HG03280 (cell line): Measurements from ENCODE around the gene PDCD4.
"Not testable (repeated sequence)": the region's sequence is repeated elsewhere in the genome, so short reads cannot be mapped to it uniquely, and the experiment has no call there.

Experiments
- ATAC-seq: cut with Tn5 transposase; IDR thresholded peaks from one replicate; pipeline ENCODE4 v1.9.1; 2021; ENCODE audit warnings: mild to moderate bottlenecking, moderate library complexity; ENCODE audit not compliant: unreplicated experiment

The PDCD4 gene

DNA sequence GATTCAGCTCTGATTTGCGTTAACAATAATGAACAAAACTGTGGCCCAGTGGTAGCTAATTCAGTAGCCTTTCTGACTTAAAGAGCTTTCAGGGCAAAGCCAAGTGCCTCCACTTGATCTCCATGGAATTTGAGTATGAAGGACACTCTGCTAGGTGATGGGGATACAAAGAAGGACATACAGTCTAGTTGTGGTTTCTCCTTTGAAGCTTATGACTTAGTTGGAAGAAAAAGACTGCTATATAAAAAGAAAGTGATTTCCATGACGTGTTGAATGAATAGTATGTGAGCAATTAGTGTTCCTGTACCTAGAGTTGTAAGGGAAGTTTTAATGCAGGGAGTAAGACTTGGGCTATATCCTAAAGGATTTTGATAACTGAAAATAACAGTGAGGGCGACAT is 8.3 kb downstream of the PDCD4 start:
- no peak for ATAC-seq

DNA sequence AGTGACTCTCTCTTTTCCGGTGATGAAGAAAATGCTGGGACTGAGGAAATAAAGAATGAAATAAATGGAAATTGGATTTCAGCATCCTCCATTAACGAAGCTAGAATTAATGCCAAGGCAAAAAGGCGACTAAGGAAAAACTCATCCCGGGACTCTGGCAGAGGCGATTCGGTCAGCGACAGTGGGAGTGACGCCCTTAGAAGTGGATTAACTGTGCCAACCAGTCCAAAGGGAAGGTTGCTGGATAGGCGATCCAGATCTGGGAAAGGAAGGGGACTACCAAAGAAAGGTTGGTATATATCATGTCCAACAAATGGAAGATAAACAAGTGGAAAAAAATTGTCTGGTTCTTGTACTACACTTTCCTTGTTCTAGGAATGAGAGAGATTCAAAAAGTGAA is 9.5 kb downstream of the PDCD4 start:
- ATAC-seq: no peak

DNA sequence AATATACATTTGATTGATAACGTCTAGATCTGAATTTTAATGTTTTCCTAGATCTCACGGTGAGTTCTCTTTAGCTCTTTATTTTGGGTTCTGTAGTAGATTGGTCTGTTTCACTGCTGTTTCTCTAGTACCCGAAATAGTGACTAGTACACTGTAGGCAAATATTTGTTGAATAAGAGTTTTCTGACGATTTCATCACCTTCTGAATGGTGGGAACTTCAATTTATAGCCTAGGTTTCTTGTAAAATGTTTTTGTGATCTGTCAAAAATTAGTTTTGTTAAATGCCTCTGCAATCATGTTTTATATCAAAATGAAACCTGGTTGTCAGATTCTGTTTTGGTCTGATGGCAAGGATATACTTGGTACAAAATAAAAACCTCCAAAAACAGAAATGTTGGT is 10.2 kb downstream of the PDCD4 start:
- no peak for ATAC-seq

DNA sequence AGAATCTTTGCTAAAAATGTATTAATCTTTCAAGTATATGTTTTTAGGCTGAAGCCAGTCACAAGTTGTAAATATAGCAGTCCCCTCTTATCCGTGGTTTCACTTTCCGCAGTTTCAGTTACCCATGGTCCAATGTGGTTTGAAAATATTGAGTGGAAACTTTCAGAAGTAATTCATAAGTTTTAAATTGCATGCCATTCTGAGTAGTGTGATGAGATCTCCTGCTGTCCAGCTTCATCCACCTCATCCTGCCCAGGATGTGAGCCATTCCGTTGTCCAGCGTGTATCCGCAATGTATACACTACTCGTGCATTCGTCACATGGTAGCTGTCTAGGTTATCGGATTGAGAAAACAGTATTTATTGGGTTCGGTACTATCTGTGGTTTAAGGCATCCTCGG is 12.2 kb downstream of the PDCD4 start:
- ATAC-seq: no peak

DNA sequence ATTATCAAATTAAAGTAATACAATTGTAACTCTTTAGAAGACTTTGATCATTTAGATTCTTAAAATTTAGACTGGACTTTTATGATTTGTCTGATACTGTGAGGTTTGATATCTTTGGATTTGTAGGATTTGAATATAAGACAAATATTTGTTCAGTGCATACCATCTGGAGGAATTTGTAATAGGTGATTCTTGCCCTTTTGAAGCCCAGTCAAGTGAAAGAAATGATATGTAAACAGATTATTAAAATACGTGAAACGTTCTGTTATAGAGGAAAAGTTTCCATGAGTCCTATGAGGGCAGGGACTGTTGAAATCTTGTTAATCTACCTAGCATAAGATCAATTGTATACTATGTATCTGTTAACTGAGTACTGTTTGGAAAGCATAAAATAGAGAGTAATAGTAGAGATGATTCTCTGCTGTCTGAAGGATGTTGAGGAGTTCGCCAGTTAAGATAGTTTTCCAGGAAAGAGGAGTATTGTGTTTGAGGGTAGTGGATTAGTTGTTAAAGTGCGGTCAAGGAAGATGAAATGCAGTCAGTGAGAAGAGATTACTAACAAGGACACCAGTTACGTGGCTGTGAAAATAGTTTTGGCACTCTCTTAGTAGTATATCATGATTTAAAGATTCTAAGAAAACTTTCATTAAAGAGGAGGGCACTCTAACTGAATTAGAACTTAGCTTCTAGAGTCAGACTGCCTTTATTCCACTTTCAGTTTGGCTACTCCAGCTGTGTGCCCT is 14.4 kb downstream of the PDCD4 start:
- ATAC-seq: no peak

DNA sequence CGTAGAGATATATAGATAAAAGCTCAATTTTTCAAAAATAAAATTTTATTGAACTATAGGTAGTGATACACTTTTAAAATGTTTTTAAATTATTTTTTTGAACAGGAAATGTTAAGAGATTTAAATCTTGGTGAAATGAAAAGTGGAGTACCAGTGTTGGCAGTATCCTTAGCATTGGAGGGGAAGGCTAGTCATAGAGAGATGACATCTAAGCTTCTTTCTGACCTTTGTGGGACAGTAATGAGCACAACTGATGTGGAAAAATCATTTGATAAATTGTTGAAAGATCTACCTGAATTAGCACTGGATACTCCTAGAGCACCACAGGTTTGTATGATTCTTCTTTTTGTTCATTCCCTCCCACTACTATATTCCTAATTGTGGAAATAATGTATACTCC is 15.8 kb downstream of the PDCD4 start:
- no peak for ATAC-seq

DNA sequence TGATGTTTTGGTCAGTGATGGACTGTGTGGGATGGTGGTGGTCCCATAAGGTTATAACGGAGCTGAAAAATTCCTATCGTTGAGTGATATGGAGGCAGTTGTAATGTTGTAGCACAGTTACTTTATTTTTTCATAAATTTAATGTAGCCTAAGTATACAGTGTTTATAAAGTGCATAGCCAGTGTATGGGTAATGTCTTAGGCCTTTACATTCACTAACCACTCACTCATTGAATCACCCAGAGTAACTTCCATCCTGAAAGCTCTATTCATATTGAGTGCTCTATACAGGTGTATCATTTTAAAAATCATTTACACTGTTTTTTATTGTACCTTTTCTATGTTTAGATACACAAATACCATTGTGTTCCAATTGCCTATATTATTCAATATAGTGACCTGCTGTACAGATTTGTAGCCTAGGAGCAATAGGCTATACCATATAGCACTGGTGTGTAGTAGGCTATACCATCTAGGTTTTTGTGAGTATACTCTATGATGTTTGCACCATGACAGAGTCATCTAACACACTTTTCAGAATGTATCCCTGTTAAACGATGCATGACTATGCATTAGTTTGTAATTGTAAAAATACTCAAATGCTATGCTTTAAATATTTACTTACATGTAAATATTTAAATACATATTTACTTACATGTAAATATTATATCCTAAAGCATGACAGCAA is 21.0 kb downstream of the PDCD4 start:
- no peak for ATAC-seq

DNA sequence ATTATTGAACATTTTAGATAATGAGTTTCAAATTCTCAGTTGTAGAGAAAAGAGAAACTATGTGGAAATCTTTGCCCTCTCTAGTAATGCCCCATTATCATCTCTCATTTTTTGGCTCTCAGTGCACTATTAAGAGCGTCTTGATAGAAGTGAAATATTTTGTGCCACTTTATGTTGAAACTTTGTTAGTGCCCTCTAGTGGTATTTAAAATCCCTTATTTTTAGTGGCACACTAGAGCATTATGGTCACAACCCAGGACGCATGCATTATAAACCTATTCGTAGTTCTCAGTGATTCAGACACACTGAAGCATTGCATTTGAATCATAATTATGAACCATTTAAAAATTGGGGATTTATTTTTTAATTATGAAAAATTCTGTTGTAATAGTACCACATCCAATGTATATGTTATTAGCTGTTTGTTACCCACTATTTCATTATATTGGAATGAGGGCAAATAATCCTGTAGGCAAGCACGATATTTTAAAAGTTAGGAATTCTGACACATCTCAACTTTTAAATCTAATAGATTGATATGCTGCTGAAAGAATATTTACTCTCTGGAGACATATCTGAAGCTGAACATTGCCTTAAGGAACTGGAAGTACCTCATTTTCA is 21.9 kb downstream of the PDCD4 start:
- ATAC-seq: no peak

DNA sequence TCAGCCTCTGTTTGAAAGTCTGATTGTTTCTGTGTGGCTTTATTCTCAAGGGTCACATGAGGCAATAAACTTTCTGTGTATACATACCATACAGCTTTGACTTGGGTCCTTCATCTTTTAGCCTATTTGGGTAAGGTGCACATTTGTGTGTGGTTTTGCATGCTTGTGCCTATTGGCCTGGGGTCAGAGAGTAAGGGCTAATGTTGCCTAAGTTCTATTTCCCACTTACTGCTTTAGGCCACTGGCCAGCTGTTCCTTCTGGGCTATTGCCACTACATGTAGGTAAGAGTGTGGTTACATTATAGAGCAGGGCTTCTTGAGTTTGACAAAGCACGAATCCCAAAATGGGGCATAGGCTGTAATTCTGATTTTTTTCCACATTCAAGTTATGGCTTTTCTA is 25.5 kb downstream of the PDCD4 start:
- ATAC-seq: no peak

DNA sequence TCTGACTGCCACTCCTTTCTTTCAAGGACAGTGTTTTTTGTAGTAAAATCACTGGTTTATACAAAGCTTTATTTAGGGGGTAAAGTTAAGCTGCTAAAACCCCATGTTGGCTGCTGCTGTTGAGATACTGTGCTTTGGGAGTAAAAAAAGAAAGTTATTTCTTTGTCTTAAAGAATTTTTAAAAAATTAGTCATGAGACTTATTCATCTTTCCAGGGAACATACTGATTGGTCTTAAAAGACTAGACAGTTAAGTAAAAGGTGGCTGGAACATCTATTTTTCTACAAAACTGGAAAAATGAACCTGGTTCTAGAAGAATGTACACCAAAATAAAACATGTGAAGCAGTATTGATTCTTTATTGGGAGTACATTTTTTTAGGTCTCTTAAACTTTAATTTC is 26.7 kb downstream of the PDCD4 start:
- ATAC-seq: no peak

DNA sequence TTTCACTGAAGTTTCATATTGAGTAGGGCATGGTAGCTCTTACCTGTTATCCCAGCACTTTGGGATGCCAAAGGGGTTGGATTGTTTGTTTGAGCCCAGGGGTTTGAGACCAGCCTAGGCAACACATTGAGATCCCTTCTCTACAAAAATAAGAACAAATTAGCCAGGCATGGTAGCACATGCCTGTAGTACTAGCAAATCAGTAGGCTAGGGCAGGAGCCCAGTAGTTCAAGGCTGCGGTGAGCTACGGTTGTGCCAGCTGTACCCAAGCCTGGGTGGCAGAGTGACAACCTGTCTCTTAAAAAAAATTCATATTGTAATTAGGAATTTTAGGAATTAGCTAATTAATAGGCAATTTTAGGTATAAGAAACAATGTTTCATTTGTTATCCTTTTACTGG is 29.3 kb downstream of the PDCD4 start:
- ATAC-seq: no peak

DNA sequence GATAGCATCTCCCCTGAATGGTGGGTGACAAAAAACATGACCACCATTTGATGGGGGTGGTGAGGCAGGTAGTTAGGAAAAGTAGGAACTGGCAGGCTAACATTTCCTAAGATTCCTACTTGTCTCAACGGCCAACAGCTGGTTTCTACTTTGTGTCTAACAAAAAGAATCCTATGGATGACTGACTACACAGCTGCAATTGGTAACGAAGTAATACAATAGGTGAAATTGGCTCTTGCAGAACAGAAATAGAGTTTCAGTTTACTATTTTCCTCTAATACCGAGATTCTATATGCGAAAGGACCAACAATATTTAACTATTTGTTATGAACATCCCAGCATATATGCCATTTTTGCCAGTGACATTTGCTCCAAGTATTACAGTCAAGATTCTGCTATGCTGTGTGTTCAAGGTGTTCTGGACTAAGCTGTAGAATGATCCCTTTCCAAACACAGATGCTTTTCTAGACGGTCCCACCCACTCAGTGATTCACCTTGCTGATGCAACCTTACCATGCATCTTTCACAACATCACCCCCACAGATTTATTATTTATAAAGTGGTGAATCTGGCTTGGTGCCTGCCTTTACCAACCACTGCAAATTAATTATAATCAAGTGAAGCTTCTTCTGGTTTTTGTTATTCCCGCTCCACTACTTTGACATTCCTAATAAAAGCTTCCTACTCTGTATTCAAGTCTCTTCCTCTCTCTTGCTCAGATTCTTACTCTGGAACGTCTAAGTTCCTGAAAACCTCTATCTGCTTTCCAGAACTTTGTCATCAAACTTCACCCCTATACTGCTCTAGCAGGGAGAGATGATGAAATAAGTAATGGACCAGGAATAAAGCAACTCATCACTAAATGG is 30.5 kb downstream of the PDCD4 start:
- no peak for ATAC-seq

DNA sequence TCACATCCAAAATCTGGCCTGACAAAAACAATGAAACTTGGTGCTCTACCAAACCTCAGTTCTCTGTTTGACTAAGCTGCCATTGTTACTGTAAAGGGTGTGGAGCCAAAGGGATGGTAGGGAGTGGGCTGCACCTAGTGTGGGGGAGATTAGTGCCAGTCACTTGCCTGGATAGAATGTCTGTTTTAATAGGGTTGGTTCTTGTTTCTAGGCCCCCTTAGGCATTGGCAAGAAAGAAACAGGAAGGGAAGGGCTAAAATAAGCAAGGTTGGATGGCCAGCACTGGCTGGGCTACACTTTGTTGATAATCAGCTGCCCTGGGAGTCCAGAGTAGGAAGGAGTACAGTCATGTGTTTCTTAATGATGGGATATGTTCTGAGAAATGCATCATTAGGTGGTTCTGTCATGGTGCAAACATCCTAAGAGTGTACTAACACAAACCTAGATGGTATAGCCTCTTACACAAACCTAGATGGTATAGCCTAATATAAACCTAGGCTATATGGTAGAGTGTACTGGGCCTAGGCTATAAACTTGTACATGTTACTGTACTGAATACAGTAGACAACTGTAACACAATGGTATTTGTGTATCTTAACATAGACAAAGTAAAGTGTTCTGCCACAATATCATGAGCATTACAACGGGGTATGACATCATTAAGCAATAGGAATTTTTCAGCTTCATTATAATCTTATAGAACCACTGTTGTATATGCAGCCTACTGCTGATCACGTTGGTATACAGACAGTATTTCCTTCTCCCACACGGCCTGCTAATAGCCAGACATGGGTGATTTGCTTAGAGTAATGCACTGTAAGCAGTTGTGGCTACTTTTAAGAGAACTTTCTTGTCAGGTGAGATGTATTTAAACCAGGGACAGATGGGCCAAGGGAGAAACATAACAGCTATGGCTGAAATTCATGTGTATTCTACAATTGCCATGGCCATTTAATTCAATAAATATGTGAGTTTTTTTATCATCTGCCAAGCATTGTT is 31.9 kb downstream of the PDCD4 start:
- no peak for ATAC-seq

DNA sequence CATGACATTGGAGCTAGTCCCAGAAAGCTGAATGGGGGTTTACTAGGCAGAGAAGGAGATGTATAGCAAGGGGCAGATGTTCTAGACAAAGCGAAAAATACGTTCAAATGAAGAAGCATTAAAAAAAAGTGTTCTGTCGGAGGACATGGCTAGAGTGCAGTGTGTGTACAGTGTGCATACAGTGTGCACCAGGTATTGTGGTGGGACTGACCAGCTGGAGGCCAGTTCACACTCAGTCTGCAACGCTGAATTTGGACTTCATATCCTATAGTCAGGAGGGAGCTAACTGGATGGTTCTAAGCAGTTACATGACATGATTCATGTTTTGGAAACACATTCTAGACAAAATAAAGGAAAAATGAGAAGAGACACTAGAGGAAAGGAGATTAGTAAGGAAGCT is 38.4 kb downstream of the PDCD4 start:
- no peak for ATAC-seq

DNA sequence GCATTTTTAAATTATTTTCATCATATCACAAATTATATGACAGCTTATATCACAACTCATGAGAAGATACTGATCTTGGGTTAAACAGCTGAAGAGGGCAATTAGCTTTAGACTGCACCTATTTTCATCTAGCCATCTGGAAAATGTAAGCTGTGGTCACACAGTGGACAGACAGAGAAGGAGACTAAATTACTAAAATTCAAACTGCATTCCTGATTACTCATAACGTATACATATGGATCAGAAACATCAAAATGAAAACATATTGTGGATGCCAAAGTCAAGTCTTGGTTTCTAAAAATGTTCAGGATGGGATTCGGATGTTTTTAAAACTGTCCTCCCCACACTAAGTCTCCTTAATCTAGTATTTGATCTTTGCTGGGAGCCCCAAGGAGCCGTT is 40.6 kb downstream of the PDCD4 start:
- no peak for ATAC-seq

DNA sequence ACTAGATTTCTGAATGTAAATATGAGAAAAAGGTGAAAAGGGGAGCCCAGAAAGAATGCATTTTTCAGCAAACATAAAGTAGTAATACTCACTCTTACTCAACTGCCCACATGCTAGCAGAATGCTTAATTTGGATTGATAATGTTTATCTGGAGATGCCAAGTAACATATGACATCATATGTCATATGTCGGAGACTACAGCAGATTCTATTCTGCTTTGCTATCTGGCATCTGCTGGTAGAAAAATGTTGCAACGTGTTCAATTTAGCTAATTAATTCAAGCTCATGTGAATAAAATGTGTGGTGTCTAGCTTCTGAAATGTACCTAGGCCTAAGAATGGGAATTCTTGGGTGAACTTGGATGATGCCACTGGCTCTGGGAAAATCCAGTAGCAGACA is 42.7 kb downstream of the PDCD4 start:
- no peak for ATAC-seq

DNA sequence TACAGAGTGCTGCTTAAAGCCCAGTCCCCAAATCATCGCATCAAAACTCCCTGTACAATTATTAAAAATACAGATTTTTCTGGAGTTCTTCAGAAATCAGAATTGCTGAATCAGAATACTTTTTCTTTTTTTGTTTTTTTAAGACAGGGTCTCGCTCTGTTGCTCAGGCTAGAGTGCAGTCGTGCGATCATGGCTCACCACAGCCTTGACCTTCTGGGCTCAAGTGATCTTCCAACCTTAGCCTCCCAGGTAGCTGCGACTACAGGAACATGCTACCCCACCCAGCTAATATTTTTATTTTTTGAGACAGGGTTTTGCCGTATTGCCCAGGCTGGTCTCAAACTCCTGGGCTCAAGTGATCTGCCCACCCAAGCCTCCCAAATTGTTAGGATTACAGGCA is 43.3 kb downstream of the PDCD4 start:
- no peak for ATAC-seq

DNA sequence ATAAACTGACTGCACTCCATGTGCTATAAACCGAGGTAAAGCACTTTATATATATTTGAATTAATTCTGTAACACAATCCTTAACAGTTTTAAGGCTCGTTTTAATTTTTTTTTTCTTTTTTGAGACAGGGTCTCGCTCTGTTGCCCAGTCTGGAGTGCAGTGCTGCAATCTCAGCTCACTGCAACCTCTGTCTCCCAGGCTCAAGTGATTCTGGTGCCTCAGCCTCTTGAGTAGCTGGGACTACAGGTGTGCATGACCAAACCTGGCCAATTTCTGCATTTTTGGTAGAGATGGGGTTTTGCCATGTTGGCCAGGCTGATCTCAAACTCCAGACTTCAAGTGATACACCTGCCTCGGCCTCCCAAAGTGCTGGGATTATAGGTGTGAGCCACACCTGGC is 43.9 kb downstream of the PDCD4 start:
- ATAC-seq: not testable (repeated sequence)

DNA sequence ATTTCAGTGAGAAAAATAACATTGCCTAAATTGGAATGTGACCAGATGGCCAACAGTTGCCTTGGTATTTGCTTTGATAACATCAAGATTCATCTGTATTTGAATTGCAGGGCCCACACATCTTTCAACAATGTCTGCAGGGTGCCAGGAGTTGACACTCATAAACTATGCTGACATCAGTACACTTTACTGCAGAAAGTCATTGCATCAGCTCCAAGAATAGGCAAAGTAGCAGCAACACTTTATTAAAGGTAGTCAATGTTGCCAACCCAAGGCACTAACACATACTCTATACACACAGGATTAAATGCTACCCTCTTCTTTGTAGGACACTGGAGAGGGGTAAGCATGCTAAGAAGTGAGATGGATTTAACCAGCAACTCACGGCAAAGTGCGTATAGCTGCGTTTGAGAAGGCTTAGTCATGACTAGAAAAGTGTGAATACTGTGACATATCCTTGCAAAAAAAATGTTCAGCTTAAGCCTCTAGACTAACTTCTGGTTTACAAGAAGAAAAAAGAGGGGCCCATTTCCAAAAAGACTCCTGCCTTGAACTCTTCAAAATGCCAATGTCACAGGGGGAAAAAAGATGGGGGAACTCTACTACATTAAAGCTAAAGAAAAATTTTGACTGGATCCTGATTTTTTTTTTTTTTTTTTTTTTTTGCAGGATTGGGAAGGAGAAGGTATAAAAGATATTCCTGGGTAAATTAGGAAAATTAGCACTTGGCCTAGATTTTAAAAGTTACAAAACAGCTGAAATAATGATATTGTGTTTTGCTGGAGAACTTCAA is 45.0 kb downstream of the PDCD4 start:
- ATAC-seq: no peak
